ENCODE results near the gene GADD45A.

GADD45A gene

GRCh38 chr1:67646145-67647035 is 38.6 kb upstream of the GADD45A start:
- no peak for TF ChIP-seq CTCF (IDR thresholded peaks at IDR 0.05; ENCODE audit: insufficient read depth, missing control alignments)
- DNase-seq (ENCODE audit: insufficient read length, low spot score) (no peak), FAIRE-seq (no peak)

- DNase-seq (ENCODE audit: insufficient read length, low spot score) (no peak), FAIRE-seq (no peak)
- TF ChIP-seq CTCF (IDR thresholded peaks at IDR 0.05; ENCODE audit: insufficient read depth, missing control alignments) = no peak
Observed at GRCh38 chr1:67647036-67647798, 37.8 kb upstream of the GADD45A start.

- no peak for FAIRE-seq
Observed at GRCh38 chr1:67647814-67648358, 37.1 kb upstream of the GADD45A start.

GRCh38 chr1:67648582-67649326 is 36.2 kb upstream of the GADD45A start:
- FAIRE-seq (no peak), DNase-seq (ENCODE audit: insufficient read length, low spot score) (no peak)
- no peak for TF ChIP-seq CTCF (IDR thresholded peaks at IDR 0.05; ENCODE audit: insufficient read depth, missing control alignments)

More at GRCh38 chr1:67647814-67648358, 37.1 kb upstream of the GADD45A start:
- no peak for DNase-seq (ENCODE audit: insufficient read length, low spot score)
- no peak for TF ChIP-seq CTCF (IDR thresholded peaks at IDR 0.05; ENCODE audit: insufficient read depth, missing control alignments)

GRCh38 chr1:67650061-67650460 is 34.9 kb upstream of the GADD45A start:
- DNase-seq (ENCODE audit: insufficient read length, low spot score) (no peak), FAIRE-seq (no peak)
- TF ChIP-seq CTCF (IDR thresholded peaks at IDR 0.05; ENCODE audit: insufficient read depth, missing control alignments) = no peak

- FAIRE-seq = no peak
- no peak for DNase-seq (ENCODE audit: insufficient read length, low spot score)
- no peak for TF ChIP-seq CTCF (IDR thresholded peaks at IDR 0.05; ENCODE audit: insufficient read depth, missing control alignments)
Observed at GRCh38 chr1:67651031-67651430, 34.0 kb upstream of the GADD45A start.

Measured in D721Med (cell line).